K562 (cell line): Measurements from ENCODE around the gene UBE2G2. TPM values are rescaled to one million over a fixed set of nuclear protein-coding genes. Genes with fewer than 3 reads are reported as not detected.

ENCODE experiments used
- ATAC-seq: fragments of 200-7000 bp; cut with Tn5 transposase; 3 replicates; pipeline ENCODE4 v1.9.1; 2020; ENCODE audit warnings: moderate library complexity
- BruUV-seq: library from RNA; stranded (reverse); fragments of 400-500 nt; replicated peaks from 2 replicates; lab custom pipeline; 2021; lab: Mats Ljungman, UMichigan
- CTCF ChIA-PET: fragments of 300-600 bp; formaldehyde crosslinking; extraction: SDS; loops from one replicate; lab custom pipeline; 2021; ENCODE audit warnings: low intra/inter-chr PET ratio; lab: Yijun Ruan, JAX
- POLR2A ChIA-PET: fragments of 300-600, 350-650 bp; sonication (Branson Sonifier 250); formaldehyde crosslinking; extraction: SDS; loops from one replicate; lab custom pipeline; 2021; ENCODE audit warnings: antibody characterized with exemption, inconsistent platforms; lab: Yijun Ruan, JAX
- DNase-seq, 4 experiments: peaks; one replicate each; pipeline versions ENCODE4 v3.0.0 to v3.0.0-alpha.2; 2011 to 2018; ENCODE audit warnings: low spot score in 3 of 4, mixed read lengths in 3 of 4; ENCODE audit errors: extremely low read depth in 1 of 4
- FAIRE-seq: peaks from 2 replicates; lab custom pipeline; 2011; peaks lifted over from hg19 to GRCh38; lab: Jason Lieb, UNC
- H2AFZ ChIP-seq: 2 replicates; pipeline ENCODE4 v1.6.0; 2011; ENCODE audit warnings: low read depth, low read length, control low read depth, inconsistent platforms
- H3K27ac ChIP-seq: fragments of 200-600 bp; 3 replicates; pipeline ENCODE4 v1.8.0; 2011; ENCODE audit warnings: low read depth, mild to moderate bottlenecking, control low read depth, inconsistent platforms, low read length, moderate library complexity, mixed read lengths; ENCODE audit errors: extremely low read depth
- H3K27me3 ChIP-seq, 2 experiments: fragments of 300-600 bp in 1 of 2; 2 replicates in 1 of 2; 3 replicates in 1 of 2; pipeline versions ENCODE4 v1.6.0 to v1.8.0; 2011; ENCODE audit warnings: inconsistent platforms in 2 of 2, low read length in 2 of 2, mild to moderate bottlenecking in 1 of 2, mixed read lengths in 1 of 2, moderate library complexity in 1 of 2; ENCODE audit not compliant: control insufficient read depth in 2 of 2, insufficient read depth in 2 of 2
- H3K36me3 ChIP-seq: fragments of 300-600 bp; 3 replicates; pipeline ENCODE4 v1.8.0; 2011; ENCODE audit warnings: mild to moderate bottlenecking, low read length, inconsistent platforms; ENCODE audit not compliant: control insufficient read depth, insufficient read depth
- H3K4me1 ChIP-seq, 2 experiments: fragments of 200-600 bp in 1 of 2; replicated peaks in 1 of 2; 2 replicates in 1 of 2; 3 replicates in 1 of 2; pipeline versions ENCODE4 v1.5.1 to v1.8.0; 2011; ENCODE audit warnings: inconsistent platforms in 2 of 2, low read length in 2 of 2, mild to moderate bottlenecking in 1 of 2, mixed read lengths in 1 of 2, moderate library complexity in 1 of 2; ENCODE audit not compliant: control insufficient read depth in 2 of 2, insufficient read depth in 2 of 2
- H3K4me2 ChIP-seq: 2 replicates; pipeline ENCODE4 v1.6.1; 2011; ENCODE audit warnings: low read length, control low read depth, inconsistent platforms, mixed read lengths; ENCODE audit not compliant: insufficient read depth
- H3K4me3 ChIP-seq: fragments of 200-600 bp; sonication (generic), shearing (Covaris generic); 2 replicates; pipeline ENCODE4 v1.5.1; 2016; ENCODE audit warnings: control low read depth, inconsistent platforms
- H3K79me2 ChIP-seq: fragments of 200-600 bp; 3 replicates; pipeline ENCODE4 v1.8.0; 2011; ENCODE audit warnings: low read length, inconsistent platforms; ENCODE audit not compliant: control insufficient read depth, insufficient read depth
- H3K9ac ChIP-seq, 2 experiments: 2 replicates each; pipeline versions ENCODE4 v1.6.0 to v1.6.1; 2011; ENCODE audit warnings: low read depth in 2 of 2, low read length in 2 of 2, control low read depth in 1 of 2, inconsistent platforms in 1 of 2, mild to moderate bottlenecking in 1 of 2, mixed read lengths in 1 of 2; ENCODE audit not compliant: insufficient read depth in 1 of 2
- H3K9me1 ChIP-seq: one replicate; pipeline ENCODE4 v1.6.0; 2011; ENCODE audit warnings: inconsistent platforms, mild to moderate bottlenecking, low read length, moderate library complexity; ENCODE audit not compliant: control insufficient read depth, insufficient read depth
- H3K9me3 ChIP-seq: replicated peaks from 2 replicates; pipeline ENCODE4 v1.5.1; 2011; ENCODE audit warnings: low read depth, low read length, inconsistent platforms; ENCODE audit not compliant: control insufficient read depth, insufficient read depth
- H4K20me1 ChIP-seq: replicated peaks from 2 replicates; pipeline ENCODE4 v1.6.1; 2011; ENCODE audit warnings: low read length, inconsistent platforms, mixed read lengths; ENCODE audit not compliant: control insufficient read depth, insufficient read depth
- KDM5B ChIP-seq: fragments of 200-600 bp; sonication (generic); IDR thresholded peaks from 2 replicates; pipeline ENCODE4 v1.6.1; 2012; ENCODE audit warnings: low read depth, mild to moderate bottlenecking, moderate library complexity, low read length, control low read depth, inconsistent platforms; ENCODE audit not compliant: insufficient replicate concordance
- NELFE ChIP-seq: IDR thresholded peaks from 2 replicates; pipeline ENCODE4 v1.6.1; 2011; ENCODE audit warnings: mild to moderate bottlenecking; ENCODE audit not compliant: insufficient read depth, insufficient read length
- NR2C2 ChIP-seq, 2 experiments: fragments of 200-800 bp in 1 of 2; sonication (Bioruptor generic) in 1 of 2; sonication (generic) in 1 of 2; formaldehyde crosslinking in 1 of 2; IDR thresholded peaks; 2 replicates each; pipeline versions ENCODE4 v1.6.1 to v1.8.0; 2016 to 2022; ENCODE audit warnings: mild to moderate bottlenecking in 1 of 2, missing compliant biosample characterization in 1 of 2, missing genetic modification characterization in 1 of 2, missing genetic modification reagents in 1 of 2
- WGBS: fragments of 100-300 bp; shearing (Covaris generic); methylation state at CpG from one replicate; pipeline ENCODE4 v1.1.6; 2016; ENCODE audit warnings: low coverage, mixed read lengths; ENCODE audit not compliant: insufficient coverage; ENCODE audit errors: missing lambda C conversion rate; 5-methylcytosine and 5-hydroxymethylcytosine counted together
- in situ Hi-C: fragments of 300-500 bp; cut with MboI; formaldehyde crosslinking; loops from 4 replicates; pipeline ENCODE4 v1.15.0; 2018; ENCODE audit warnings: inconsistent platforms, mixed read lengths
- intact Hi-C: fragments of 100-400 bp; cut with micrococcal nuclease; formaldehyde crosslinking; loops from 2 replicates; pipeline ENCODE4 v1.14.2; 2022
- polyA plus RNA-seq, 8 experiments: library from polyadenylated mRNA; depleted of rRNA in 4 of 8; stranded (reverse) in 5 of 8; unstranded in 3 of 8; fragments of >200 nt; fragmentation: Nextera tagmentation in 2 of 8; fragmentation: Illumina TruSeq in 1 of 8; extraction: Ambion mirVana in 2 of 8; extraction: Trizol in 1 of 8; gene quantifications; 2 replicates each; pipeline versions ENCODE4 v1.2.1 to v1.2.3, GENCODE V29; 2011 to 2014; ENCODE audit warnings: inconsistent platforms in 1 of 8, missing spikeins in 1 of 8
- total RNA-seq, 7 experiments: library from RNA; depleted of rRNA in 6 of 7; stranded (reverse); fragments of >200 nt in 6 of 7; fragmentation: Illumina TruSeq in 2 of 7; extraction: Trizol in 2 of 7; gene quantifications; 2 replicates each; pipeline versions ENCODE4 v1.2.1 to v1.2.3, GENCODE V29; 2011 to 2021; ENCODE audit warnings: low replicate concordance in 1 of 7
- TF ChIP-seq, protein P1 (sequence below): fragments of 450-650 bp; formaldehyde crosslinking; IDR thresholded peaks from 2 replicates; pipeline ENCODE4 v1.4.0; 2022; ENCODE audit warnings: missing genetic modification characterization

UBE2G2 gene
- total and polyA plus RNA-seq, 9 of the 15 experiments (the other 6 are each of a cell fraction or from before 2014, with no cell fraction given), result 47.5 to 225 (median 140) TPM

DNA sequence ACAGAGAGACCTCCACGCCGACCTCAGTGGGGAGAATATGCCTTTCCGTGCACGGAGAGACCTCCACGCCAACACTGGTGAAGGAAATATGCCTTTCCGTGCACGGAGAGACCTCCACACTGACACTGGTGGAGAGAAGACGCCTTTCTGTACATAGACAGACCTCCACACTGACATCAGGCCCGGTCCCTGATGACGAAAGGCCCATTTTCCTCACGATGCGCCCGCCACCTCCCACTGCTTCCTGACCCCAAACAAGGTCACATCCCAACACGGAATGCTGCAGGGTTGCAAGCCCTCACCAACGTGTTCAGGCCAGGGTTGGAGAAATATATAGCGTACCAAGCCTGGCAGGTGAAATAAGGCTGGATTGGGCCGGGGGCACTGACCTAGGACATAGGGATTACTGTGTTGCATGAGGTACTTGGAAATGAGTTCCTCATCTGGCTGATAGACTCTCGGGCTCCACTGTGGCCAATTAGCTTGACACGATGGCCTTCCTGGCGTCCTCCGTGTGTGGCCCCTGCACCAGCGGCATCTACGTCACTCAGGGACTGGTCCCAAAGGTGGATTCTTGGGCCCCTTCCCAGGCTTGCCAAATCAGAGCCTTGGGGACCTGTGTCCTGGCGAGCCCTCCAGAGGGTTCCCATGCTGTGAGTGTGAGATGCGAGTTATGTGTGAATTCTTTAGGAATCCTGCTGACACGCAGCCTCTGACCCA, 32.8 kb upstream of the UBE2G2 start:
- Histone ChIP-seq H3K4me2 (no peak overlapping the region; the same call in 1 of the 2 replicates), H3K4me1 (peaks cover 29 to 44% of the 10 kb centered on the region in 2 experiments), H3K9me1 (no peaks in the 10 kb centered on the region), H3K4me3 (no peak overlapping the region), H3K9me3 (no peaks in the 10 kb centered on the region), H3K27ac (no peak overlapping the region), H3K27me3 (peaks cover under 1 to 5% of the 10 kb centered on the region in 2 experiments; a peak in 1 of 5 replicates), H4K20me1 (peaks cover 5% of the 10 kb centered on the region; the same call in 1 of the 2 replicates), H3K36me3 (no peaks in the 10 kb centered on the region), H3K9ac (peak overlapping the region in 1 of 2 experiments; percentile 72; a peak in 2 of 4 replicates), H2AFZ (no peak overlapping the region), H3K79me2 (no peaks in the 10 kb centered on the region)
- intact Hi-C loops (loop anchor here (10.0 kb wide), 1 partner anchor 790 kb away; no protein-coding TSS in a partner anchor), in situ Hi-C loops (no loop called here)
- POLR2A ChIA-PET, result interaction anchor here (1.1 kb wide), 1 partner anchor 14 kb away, joined by 5 read pairs; no protein-coding TSS in a partner anchor
- WGBS, result 43% methylated on average over 25 of the region's 26 CpGs
- FAIRE-seq (no peak), DNase-seq (no peak), ATAC-seq (no peak)
- BruUV-seq, result no TSS peak
- CTCF ChIA-PET, result interaction anchor here (1.0 kb wide), 1 partner anchor 34 kb away, joined by 3 read pairs; no protein-coding TSS in a partner anchor
- TF ChIP-seq NELFE (no peak), KDM5B (peak; percentile 29), NR2C2 (CRISPR knock-in tag; IDR thresholded peaks at IDR 0.05) (no peak), NR2C2 (tag; IDR thresholded peaks at IDR 0.05) (0 out of 2 replicates have a peak, but pooled peaks have one; percentile 6)
- TF ChIP-seq, protein P1, sequence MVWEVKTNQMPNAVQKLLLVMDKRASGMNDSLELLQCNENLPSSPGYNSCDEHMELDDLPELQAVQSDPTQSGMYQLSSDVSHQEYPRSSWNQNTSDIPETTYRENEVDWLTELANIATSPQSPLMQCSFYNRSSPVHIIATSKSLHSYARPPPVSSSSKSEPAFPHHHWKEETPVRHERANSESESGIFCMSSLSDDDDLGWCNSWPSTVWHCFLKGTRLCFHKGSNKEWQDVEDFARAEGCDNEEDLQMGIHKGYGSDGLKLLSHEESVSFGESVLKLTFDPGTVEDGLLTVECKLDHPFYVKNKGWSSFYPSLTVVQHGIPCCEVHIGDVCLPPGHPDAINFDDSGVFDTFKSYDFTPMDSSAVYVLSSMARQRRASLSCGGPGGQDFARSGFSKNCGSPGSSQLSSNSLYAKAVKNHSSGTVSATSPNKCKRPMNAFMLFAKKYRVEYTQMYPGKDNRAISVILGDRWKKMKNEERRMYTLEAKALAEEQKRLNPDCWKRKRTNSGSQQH (CRISPR knock-in tag), result no peak
- TF ChIP-seq, all 486 proteins: peak for 2
